GM18951 (cell line): Measurements from ENCODE around the gene DOK3.

Experiments used
- POLR2A ChIP-seq: IDR thresholded peaks from 4 replicates; pipeline ENCODE4 v1.6.1; 2011; ENCODE audit warnings: mild to moderate bottlenecking; ENCODE audit not compliant: insufficient read length, insufficient read depth; ENCODE audit errors: extremely low read depth
- in situ Hi-C: fragments of 300-500 bp; cut with MboI; formaldehyde crosslinking; loops from one replicate; pipeline ENCODE4 v1.12.0; 2022; ENCODE audit warnings: low sequenced_read_pairs, mixed read lengths, inconsistent platforms; ENCODE audit not compliant: unreplicated experiment

The DOK3 gene

DNA sequence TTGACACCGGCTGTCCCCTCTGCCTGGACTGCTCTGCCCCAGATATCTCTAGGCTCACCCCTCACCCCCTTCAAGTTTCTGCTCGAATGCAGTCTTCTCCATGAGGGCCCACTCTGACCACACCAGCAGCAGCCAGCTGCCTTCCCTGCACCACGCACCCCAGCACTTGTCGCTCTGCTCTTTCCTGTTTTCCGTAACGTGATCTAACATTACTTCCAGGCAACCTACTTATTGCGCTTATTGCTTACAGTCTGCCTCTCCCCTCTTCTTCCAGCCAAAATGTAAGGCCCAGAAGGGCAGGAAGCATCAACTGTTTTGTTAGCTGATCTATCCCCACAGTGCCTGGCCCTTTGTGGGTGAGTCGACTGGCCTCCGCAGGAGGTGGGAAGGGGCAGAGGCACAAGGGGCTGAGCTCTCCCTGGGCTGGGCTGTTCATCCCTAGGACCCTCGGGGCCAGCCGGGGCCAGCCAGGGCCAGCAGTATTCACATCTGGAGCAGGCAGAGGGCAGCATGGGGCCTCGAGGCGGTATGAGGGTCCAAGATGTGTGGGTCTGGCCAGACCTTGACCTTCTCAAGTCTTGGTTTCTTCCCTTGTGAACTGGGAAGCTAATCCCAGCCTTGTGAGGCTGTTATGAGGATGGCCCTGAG is 24.6 kb downstream of the DOK3 start:
- in situ Hi-C loops: no loop called here
- TF ChIP-seq POLR2A: no peak

GRCh38 chr5:177483994-177484901 is 25.4 kb downstream of the DOK3 start:
- no peak for TF ChIP-seq POLR2A
- in situ Hi-C loops: no loop called here

DNA sequence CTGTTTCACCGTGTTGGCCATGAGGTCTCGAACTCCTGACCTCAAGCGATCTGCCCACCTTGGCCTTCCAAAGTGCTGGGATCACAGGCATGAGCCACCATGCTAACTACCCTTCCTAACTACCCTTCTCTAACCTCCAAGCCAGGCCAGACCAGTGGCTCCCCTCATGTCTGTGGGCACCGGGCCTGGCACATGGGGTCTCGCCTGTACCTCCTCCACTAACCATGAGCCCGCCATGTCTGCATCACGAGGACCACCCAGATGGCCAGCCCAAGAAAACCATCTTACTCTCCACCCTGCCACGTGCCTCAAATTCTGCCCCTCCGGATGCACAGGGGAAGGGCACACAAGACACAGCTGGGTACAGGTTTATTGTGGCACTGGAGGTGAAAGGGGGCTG is 26.6 kb downstream of the DOK3 start:
- no peak for TF ChIP-seq POLR2A
- in situ Hi-C loops: no loop called here

DNA sequence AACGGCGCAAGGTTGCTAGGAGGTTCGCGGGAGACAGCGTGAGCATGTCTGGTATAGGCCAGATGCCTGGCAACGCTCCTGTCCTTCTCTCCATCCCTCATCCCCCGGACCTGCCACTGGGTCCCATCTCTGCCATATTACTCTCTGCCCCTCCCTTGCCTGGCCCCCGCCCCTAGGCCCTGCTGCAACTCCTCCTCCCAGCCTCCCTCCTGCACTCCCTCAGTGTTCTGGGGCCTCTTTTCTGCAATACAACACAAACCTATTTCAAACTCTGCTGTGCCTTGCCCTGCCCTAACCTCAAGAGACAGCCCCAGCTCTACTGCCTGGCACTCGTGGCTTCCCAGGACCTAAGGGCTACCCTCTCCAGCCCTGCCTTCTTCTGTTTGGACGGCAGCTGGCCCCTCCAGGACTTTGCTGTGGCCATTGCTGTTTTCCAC is 27.2 kb downstream of the DOK3 start:
- no peak for TF ChIP-seq POLR2A
- in situ Hi-C loops: no loop called here

DNA sequence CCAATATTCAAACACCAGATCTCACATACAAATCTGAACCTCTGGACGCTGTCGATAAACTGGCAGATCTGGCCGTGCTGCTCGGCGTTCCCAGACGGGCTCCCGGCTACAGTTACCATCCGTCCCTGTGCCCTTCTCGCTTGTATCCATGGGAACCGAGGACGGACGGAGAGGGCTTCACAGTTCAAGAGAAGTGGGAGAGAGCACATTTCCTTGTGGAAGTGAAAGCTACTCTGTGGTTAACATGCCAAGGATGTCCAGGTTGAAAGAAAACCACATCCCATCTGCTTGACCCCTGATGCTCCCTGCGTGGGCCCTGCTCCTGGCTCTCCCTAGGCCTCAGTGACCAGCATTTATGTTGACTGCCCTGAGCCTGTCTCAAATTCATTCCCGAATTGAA is 29.9 kb downstream of the DOK3 start:
- in situ Hi-C loops: no loop called here
- TF ChIP-seq POLR2A: no peak

DNA sequence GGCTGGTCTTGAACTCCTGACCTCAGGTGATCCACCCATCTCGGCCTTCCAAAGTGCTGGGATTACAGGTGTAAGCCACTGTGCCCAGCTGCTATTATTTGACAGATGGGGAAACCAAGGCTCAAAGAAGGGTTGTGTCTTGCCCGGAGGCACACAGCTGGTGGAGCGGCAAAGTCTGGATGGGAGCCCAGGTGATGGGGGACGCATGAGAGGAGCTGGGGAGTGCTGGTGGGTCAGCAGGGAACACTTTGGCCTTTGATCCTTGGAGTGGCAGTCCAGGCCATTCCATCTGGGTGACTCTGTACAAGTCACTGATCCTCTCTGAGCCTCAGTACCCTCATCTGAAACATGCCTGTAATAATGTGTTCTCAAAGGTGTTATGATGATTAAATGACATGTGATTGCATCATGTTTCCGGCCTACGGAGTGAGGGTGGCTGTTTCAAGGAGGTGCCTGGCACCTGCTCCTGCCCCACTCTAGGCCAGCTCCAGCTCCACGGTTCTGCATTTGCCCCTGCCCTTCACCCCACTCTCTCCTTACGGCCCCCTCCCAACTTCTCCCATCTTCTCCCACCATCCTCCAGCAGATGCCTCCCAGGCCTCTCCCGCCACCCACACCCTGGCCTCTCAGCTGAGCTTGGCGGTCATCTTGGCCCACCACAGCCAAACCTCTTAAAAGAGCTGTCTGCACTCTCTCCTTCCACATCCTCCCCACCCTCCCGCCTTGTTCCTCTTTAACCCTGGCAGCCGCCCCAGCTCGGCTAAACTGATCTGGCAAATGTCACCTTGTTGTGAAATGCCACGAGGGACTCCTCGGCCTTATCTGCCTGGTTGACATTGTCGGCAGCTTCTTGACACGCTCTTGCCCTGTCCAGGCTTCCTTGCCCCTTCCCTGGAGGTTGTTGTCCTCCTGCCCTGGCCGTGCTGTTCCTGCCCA is 30.6 kb downstream of the DOK3 start:
- in situ Hi-C loops: no loop called here

GRCh38 chr5:177477701-177478477 is 31.7 kb downstream of the DOK3 start:
- TF ChIP-seq POLR2A: no peak
- in situ Hi-C loops: no loop called here

More for the DNA sequence above, 30.6 kb downstream of the DOK3 start:
- TF ChIP-seq POLR2A: no peak

DNA sequence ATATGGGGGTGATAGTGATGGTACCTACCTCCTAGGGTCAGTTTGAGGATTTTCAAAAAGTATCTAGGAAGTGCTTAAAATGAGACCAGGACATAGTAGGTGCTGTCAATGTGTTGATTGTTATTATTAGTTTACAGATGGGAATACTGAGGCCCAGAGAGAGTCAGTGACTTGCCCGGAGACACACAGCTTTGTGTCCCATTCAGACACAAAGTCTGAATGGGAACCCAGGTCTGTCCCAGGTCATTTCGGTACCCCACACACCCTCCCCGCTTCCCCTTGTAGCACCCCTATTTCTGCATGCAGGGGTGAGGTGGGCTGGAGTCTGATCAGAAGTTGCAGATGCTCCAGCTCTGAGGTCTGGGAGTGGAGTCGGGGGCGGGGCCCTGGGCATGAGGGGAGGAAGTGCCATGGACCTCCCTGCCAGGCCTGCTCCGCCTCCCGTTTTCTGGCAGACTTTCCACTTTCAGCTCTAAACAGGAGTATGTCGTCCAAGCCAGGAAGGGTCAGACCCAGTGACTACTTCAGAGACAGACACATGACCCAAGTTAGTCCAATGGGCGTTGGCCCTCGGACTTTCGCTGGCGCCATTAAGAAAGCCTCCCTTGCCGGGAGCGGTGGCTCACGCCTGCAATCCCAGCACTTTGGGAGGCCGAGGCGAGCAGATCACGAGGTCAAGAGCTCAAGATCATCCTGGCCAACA is 32.9 kb downstream of the DOK3 start:
- no peak for TF ChIP-seq POLR2A
- in situ Hi-C loops: no loop called here

- in situ Hi-C loops: no loop called here
- TF ChIP-seq POLR2A: no peak
Observed at GRCh38 chr5:177475563-177476427, 33.8 kb downstream of the DOK3 start.

DNA sequence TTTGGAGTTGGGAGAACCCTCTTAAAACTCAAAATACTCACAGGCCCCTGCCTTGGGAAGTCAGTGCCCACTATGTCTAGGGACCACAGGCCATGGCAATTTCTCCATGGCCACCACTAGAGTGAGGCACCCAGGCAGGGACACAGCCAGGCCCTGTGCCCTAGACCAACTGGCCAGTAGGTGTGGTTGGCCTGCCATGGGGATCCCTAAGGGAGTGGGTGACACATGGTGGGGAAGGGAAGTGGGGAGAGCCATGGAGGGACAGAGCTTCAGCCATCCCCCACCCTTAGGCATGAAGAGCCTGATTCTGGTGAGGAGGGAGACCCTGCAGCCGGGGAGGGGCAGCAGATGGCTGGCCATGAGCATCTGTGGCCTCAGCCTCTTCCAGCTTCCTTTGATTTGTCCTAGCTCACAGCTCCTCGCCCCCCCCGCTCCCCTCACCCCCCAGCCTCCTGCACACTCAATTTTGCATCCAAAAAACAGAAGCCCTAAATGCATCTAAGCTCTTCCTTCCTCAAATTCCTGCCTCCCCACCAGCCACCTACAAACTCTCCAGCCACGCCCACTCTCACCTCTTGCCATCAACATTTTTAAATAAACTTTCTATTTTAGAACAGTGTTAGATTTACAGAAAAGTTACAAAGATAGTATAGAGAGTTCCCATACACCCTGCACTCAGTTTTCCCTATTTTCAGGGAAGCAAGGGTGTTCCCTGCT is 34.6 kb downstream of the DOK3 start:
- TF ChIP-seq POLR2A: no peak
- in situ Hi-C loops: no loop called here
